Astrocyte (in vitro differentiated cells and primary cell): ENCODE data around the gene ITGA3. TPM values are rescaled to one million over a fixed set of nuclear protein-coding genes. Genes with fewer than 3 reads are reported as not detected.

Experiments used
- DNase-seq: peaks from one replicate; pipeline ENCODE4 v3.0.0-alpha.2; 2010; ENCODE audit warnings: low read depth
- FAIRE-seq: peaks from 2 replicates; lab custom pipeline; 2011; peaks lifted over from hg19 to GRCh38; lab: Jason Lieb, UNC
- H2AFZ ChIP-seq: 2 replicates; pipeline ENCODE4 v1.6.0; 2012; ENCODE audit warnings: low read depth, low read length, inconsistent platforms
- H3K27ac ChIP-seq: 2 replicates; pipeline ENCODE4 v1.5.1; 2011; ENCODE audit warnings: low read depth, low read length, inconsistent platforms
- H3K27me3 ChIP-seq: 2 replicates; pipeline ENCODE4 v1.6.0; 2011; ENCODE audit warnings: low read length, inconsistent platforms; ENCODE audit not compliant: insufficient read depth
- H3K36me3 ChIP-seq: 2 replicates; pipeline ENCODE4 v1.5.1; 2011; ENCODE audit warnings: low read length, inconsistent platforms; ENCODE audit not compliant: insufficient read depth
- H3K4me1 ChIP-seq: 2 replicates; pipeline ENCODE4 v1.5.1; 2011; ENCODE audit warnings: low read length, inconsistent platforms; ENCODE audit not compliant: insufficient read depth
- H3K4me2 ChIP-seq: 2 replicates; pipeline ENCODE4 v1.6.0; 2012; ENCODE audit warnings: low read length, inconsistent platforms
- H3K4me3 ChIP-seq: 2 replicates; pipeline ENCODE4 v1.5.1; 2011; ENCODE audit warnings: low read depth, mild to moderate bottlenecking, low read length, inconsistent platforms; ENCODE audit not compliant: insufficient read depth
- H3K79me2 ChIP-seq: 2 replicates; pipeline ENCODE4 v1.6.0; 2012; ENCODE audit warnings: mild to moderate bottlenecking, low read length, inconsistent platforms; ENCODE audit not compliant: insufficient read depth
- H3K9ac ChIP-seq: 2 replicates; pipeline ENCODE4 v1.6.0; 2012; ENCODE audit warnings: mild to moderate bottlenecking, low read length, inconsistent platforms
- H3K9me3 ChIP-seq: 2 replicates; pipeline ENCODE4 v1.5.1; 2012; ENCODE audit warnings: low read depth, mild to moderate bottlenecking, low read length, inconsistent platforms; ENCODE audit not compliant: insufficient read depth
- H4K20me1 ChIP-seq: 2 replicates; pipeline ENCODE4 v1.6.0; 2012; ENCODE audit warnings: low read length, inconsistent platforms; ENCODE audit not compliant: insufficient read depth
- H3K27ac Mint-ChIP-seq: one replicate; pipeline ENCODE4 v1.8.0; 2021; ENCODE audit warnings: mild to moderate bottlenecking, mixed read lengths; ENCODE audit not compliant: unreplicated experiment
- H3K27me3 Mint-ChIP-seq: one replicate; pipeline ENCODE4 v1.8.0; 2021; ENCODE audit warnings: low read depth, mixed read lengths; ENCODE audit not compliant: unreplicated experiment
- H3K36me3 Mint-ChIP-seq: one replicate; pipeline ENCODE4 v1.8.0; 2021; ENCODE audit warnings: low read depth, mixed read lengths; ENCODE audit not compliant: unreplicated experiment
- H3K4me1 Mint-ChIP-seq: one replicate; pipeline ENCODE4 v1.8.0; 2021; ENCODE audit warnings: low read depth, mixed read lengths; ENCODE audit not compliant: unreplicated experiment
- H3K4me3 Mint-ChIP-seq: one replicate; pipeline ENCODE4 v1.8.0; 2021; ENCODE audit warnings: mild to moderate bottlenecking, moderate library complexity, mixed read lengths; ENCODE audit not compliant: unreplicated experiment
- H3K9me3 Mint-ChIP-seq: one replicate; pipeline ENCODE4 v1.8.0; 2021; ENCODE audit warnings: mild to moderate bottlenecking, mixed read lengths; ENCODE audit not compliant: unreplicated experiment
- CTCF ChIP-seq: IDR thresholded peaks from 2 replicates; pipeline ENCODE4 v1.5.1; 2011; ENCODE audit warnings: low read depth, mild to moderate bottlenecking, inconsistent platforms, low read length, moderate library complexity; ENCODE audit not compliant: insufficient read depth
- EZH2 ChIP-seq: IDR thresholded peaks from 2 replicates; pipeline ENCODE4 v1.6.1; 2012; ENCODE audit warnings: mild to moderate bottlenecking, low read length, inconsistent platforms; ENCODE audit not compliant: insufficient read depth
- total RNA-seq: library from RNA; stranded (reverse); gene quantifications from 2 replicates; pipeline ENCODE4 v1.2.1, GENCODE V29; 2021

Gene ITGA3
- total RNA-seq, 1 donor from 2014 or later, result 319 TPM

- H3K27me3 Mint-ChIP-seq, result peaks cover 5% of the 10 kb centered on the region
- no peaks in the 10 kb centered on the region for H3K9me3 Mint-ChIP-seq
- Histone ChIP-seq H3K9ac (no peak overlapping the region), H3K4me3 (no peak overlapping the region), H4K20me1 (no peaks in the 10 kb centered on the region), H2AFZ (no peak overlapping the region), H3K27ac (no peak overlapping the region), H3K27me3 (no peaks in the 10 kb centered on the region), H3K36me3 (no peaks in the 10 kb centered on the region), H3K9me3 (no peaks in the 10 kb centered on the region), H3K4me2 (no peak overlapping the region), H3K4me1 (peaks cover 8% of the 10 kb centered on the region), H3K79me2 (no peaks in the 10 kb centered on the region)
- H3K36me3 Mint-ChIP-seq, result peaks cover 16% of the 10 kb centered on the region
- H3K27ac Mint-ChIP-seq, result no peak overlapping the region
- FAIRE-seq (no peak), DNase-seq (no peak)
- TF ChIP-seq CTCF (no peak), EZH2 (no peak)
- H3K4me1 Mint-ChIP-seq, result peaks cover 3% of the 10 kb centered on the region
- no peak overlapping the region for H3K4me3 Mint-ChIP-seq
Observed at GRCh38 chr17:50112694-50113093, 56.8 kb downstream of the ITGA3 start.

- TF ChIP-seq EZH2, result no peak
- no peak for TF ChIP-seq CTCF
- H3K79me2 ChIP-seq, result no peaks in the 10 kb centered on the region
- H3K4me1 ChIP-seq, result peaks cover 4% of the 10 kb centered on the region
- peaks cover 5% of the 10 kb centered on the region for H3K4me1 Mint-ChIP-seq
- H3K36me3 Mint-ChIP-seq, result peaks cover 10% of the 10 kb centered on the region
- H3K27ac ChIP-seq, result no peak overlapping the region
- no peaks in the 10 kb centered on the region for H4K20me1 ChIP-seq
- no peaks in the 10 kb centered on the region for H3K9me3 ChIP-seq
- H3K4me3 Mint-ChIP-seq, result no peak overlapping the region
- no peak overlapping the region for H3K27ac Mint-ChIP-seq
- no peaks in the 10 kb centered on the region for H3K27me3 ChIP-seq
- H3K4me3 ChIP-seq, result no peak overlapping the region
- no peak overlapping the region for H2AFZ ChIP-seq
- no peak for DNase-seq
- H3K27me3 Mint-ChIP-seq, result peaks cover 11% of the 10 kb centered on the region
- FAIRE-seq, result no peak
- no peaks in the 10 kb centered on the region for H3K36me3 ChIP-seq
- no peaks in the 10 kb centered on the region for H3K9me3 Mint-ChIP-seq
- H3K9ac ChIP-seq, result no peak overlapping the region
- H3K4me2 ChIP-seq, result no peak overlapping the region
Observed at GRCh38 chr17:50113624-50114320, 57.9 kb downstream of the ITGA3 start.

GRCh38 chr17:50114401-50114800 is 58.5 kb downstream of the ITGA3 start:
- peaks cover 8% of the 10 kb centered on the region for H3K36me3 Mint-ChIP-seq
- FAIRE-seq (no peak), DNase-seq (no peak)
- Histone ChIP-seq H3K9me3 (no peaks in the 10 kb centered on the region), H3K27me3 (no peaks in the 10 kb centered on the region), H3K79me2 (no peaks in the 10 kb centered on the region), H3K9ac (no peak overlapping the region), H3K4me3 (no peak overlapping the region), H3K27ac (no peak overlapping the region), H3K4me1 (peaks cover 4% of the 10 kb centered on the region), H3K36me3 (no peaks in the 10 kb centered on the region), H4K20me1 (no peaks in the 10 kb centered on the region), H2AFZ (no peak overlapping the region), H3K4me2 (no peak overlapping the region)
- peaks cover 5% of the 10 kb centered on the region for H3K4me1 Mint-ChIP-seq
- H3K27ac Mint-ChIP-seq, result peak overlapping the region; percentile 4
- no peaks in the 10 kb centered on the region for H3K9me3 Mint-ChIP-seq
- no peak overlapping the region for H3K4me3 Mint-ChIP-seq
- TF ChIP-seq CTCF (no peak), EZH2 (no peak)
- H3K27me3 Mint-ChIP-seq, result peaks cover 14% of the 10 kb centered on the region
